Ovary (tissue), 3 donors: ENCODE data around the gene NLK.

Experiments used
- CTCF ChIP-seq, 3 donors: fragments of 450-650 bp in 2 of 3; fragments of 200-600 bp in 1 of 3; IDR thresholded peaks; one replicate each; pipeline versions ENCODE4 v1.5.1 to v1.8.0; 2016 to 2022; ENCODE audit warnings: antibody characterized with exemption in 3 of 3, mild to moderate bottlenecking in 1 of 3
- EP300 ChIP-seq: sonication (generic); formaldehyde crosslinking; IDR thresholded peaks from one replicate; pipeline ENCODE4 v1.6.1; 2017; ENCODE audit warnings: antibody characterized with exemption
- POLR2A ChIP-seq: fragments of 450-650 bp; IDR thresholded peaks from one replicate; pipeline ENCODE4 v1.6.1; 2017; ENCODE audit warnings: antibody characterized with exemption, mild to moderate bottlenecking, moderate library complexity
- donor health status: DM: no; HTN: no; CAD: no.

GRCh38 chr17:28204751-28205150 lies 162.3 kb downstream of the NLK start:
- TF ChIP-seq CTCF (IDR thresholded peaks at IDR 0.05) (no peak), POLR2A (no peak), EP300 (no peak)
